Tibial nerve (tissue), 4 donors: ENCODE data around the gene AIMP1.

ENCODE experiments used
- CTCF ChIP-seq, 5 experiments: fragments of 200-600 bp in 3 of 5; fragments of 450-650 bp in 2 of 5; sonication (generic) in 3 of 5; IDR thresholded peaks; one replicate each; pipeline ENCODE4 v1.5.1; 2016 to 2019; ENCODE audit warnings: antibody characterized with exemption in 5 of 5, mild to moderate bottlenecking in 3 of 5, moderate library complexity in 2 of 5
- EP300 ChIP-seq, 2 donors: sonication (generic); formaldehyde crosslinking; IDR thresholded peaks; one replicate each; pipeline ENCODE4 v1.6.1; 2017; ENCODE audit warnings: antibody characterized with exemption in 2 of 2, mild to moderate bottlenecking in 1 of 2
- POLR2A ChIP-seq, 2 donors: fragments of 450-650 bp; IDR thresholded peaks; one replicate each; pipeline ENCODE4 v1.6.1; 2017; ENCODE audit warnings: antibody characterized with exemption in 2 of 2, mild to moderate bottlenecking in 2 of 2, moderate library complexity in 2 of 2

DNA sequence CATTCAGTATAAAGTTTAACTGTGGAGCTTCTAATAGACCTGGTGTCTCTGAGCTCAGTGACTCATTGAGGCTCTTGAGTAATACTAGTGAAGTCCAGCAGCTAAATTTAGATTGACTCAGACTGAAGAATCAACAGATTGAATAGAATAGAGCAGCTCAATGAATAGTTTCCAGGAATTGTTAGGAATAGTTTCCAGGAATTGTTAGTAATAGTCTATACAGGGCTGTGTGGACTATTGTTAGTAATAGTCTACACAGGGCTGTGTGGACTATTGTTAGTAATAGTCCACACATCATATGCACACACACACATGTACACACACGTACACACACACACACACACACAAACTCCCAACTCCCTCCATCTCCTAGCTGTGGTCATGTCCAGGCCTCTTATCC lies 49.3 kb downstream of the AIMP1 start:
- TF ChIP-seq POLR2A (IDR thresholded peaks at IDR 0.05) (no peak), CTCF (IDR thresholded peaks at IDR 0.05) (no peak), EP300 (IDR thresholded peaks at IDR 0.05) (no peak)
